Caco-2 (cell line): ENCODE results near the gene PDSS1. TPM values are rescaled to one million over a fixed set of nuclear protein-coding genes. Genes with fewer than 3 reads are reported as not detected.

Source experiments
- BruUV-seq: library from RNA; stranded (reverse); fragments of 400-500 nt; replicated peaks from 2 replicates; lab custom pipeline; 2021; lab: Mats Ljungman, UMichigan
- CTCF ChIA-PET: fragments of 300-600 bp; sonication (Branson Sonifier 250); formaldehyde crosslinking; loops from one replicate; lab custom pipeline; 2022; ENCODE audit warnings: antibody characterized with exemption; lab: Charles Lee
- POLR2A ChIA-PET: fragments of 300-600 bp; sonication (Branson Sonifier 250); formaldehyde crosslinking; loops from one replicate; lab custom pipeline; 2022; ENCODE audit warnings: antibody characterized with exemption; lab: Charles Lee
- DNase-seq, 2 experiments: peaks; one replicate each; pipeline versions ENCODE4 v3.0.0 to v3.0.0-alpha.2; 2020 to 2022
- H3K27me3 ChIP-seq: replicated peaks from 2 replicates; pipeline ENCODE4 v1.6.0; 2011; ENCODE audit warnings: low read length; ENCODE audit not compliant: control insufficient read depth, insufficient read depth
- H3K36me3 ChIP-seq: 2 replicates; pipeline ENCODE4 v1.5.1; 2011; ENCODE audit warnings: low read length; ENCODE audit not compliant: control insufficient read depth, insufficient read depth
- H3K4me1 ChIP-seq: fragments of 250-450 bp; sonication (Bioruptor Pico); 2 replicates; pipeline ENCODE4 v1.5.1; 2020; ENCODE audit warnings: mild to moderate bottlenecking
- H3K4me3 ChIP-seq: 2 replicates; pipeline ENCODE4 v1.5.1; 2011; ENCODE audit warnings: low read depth, mild to moderate bottlenecking, control low read depth, low read length
- H3K9me3 ChIP-seq: fragments of 250-450 bp; sonication (Bioruptor Pico); 2 replicates; pipeline ENCODE4 v1.5.1; 2020; ENCODE audit warnings: mild to moderate bottlenecking, moderate library complexity
- H3K27ac Mint-ChIP-seq: one replicate; pipeline ENCODE4 v1.8.0; 2022; ENCODE audit warnings: mixed read lengths; ENCODE audit not compliant: unreplicated experiment
- H3K27me3 Mint-ChIP-seq: one replicate; pipeline ENCODE4 v1.8.0; 2022; ENCODE audit warnings: mixed read lengths; ENCODE audit not compliant: insufficient read depth, unreplicated experiment
- H3K36me3 Mint-ChIP-seq: one replicate; pipeline ENCODE4 v1.8.0; 2022; ENCODE audit warnings: mild to moderate bottlenecking, mixed read lengths; ENCODE audit not compliant: insufficient read depth, unreplicated experiment
- H3K4me1 Mint-ChIP-seq: one replicate; pipeline ENCODE4 v1.8.0; 2022; ENCODE audit warnings: low read depth, mixed read lengths; ENCODE audit not compliant: unreplicated experiment
- H3K4me3 Mint-ChIP-seq: one replicate; pipeline ENCODE4 v1.8.0; 2022; ENCODE audit warnings: mild to moderate bottlenecking, moderate library complexity, mixed read lengths; ENCODE audit not compliant: unreplicated experiment
- H3K9me3 Mint-ChIP-seq: one replicate; pipeline ENCODE4 v1.8.0; 2022; ENCODE audit warnings: mixed read lengths; ENCODE audit not compliant: unreplicated experiment
- CTCF ChIP-seq, 2 experiments: fragments of 200-600 bp in 1 of 2; IDR thresholded peaks; 1 replicate in 1 of 2; 2 replicates in 1 of 2; pipeline versions ENCODE4 v1.5.1 to v1.8.0; 2011 to 2022; ENCODE audit warnings: antibody characterized with exemption in 1 of 2, control low read depth in 1 of 2, inconsistent platforms in 1 of 2, low read depth in 1 of 2, low read length in 1 of 2, mild to moderate bottlenecking in 1 of 2, moderate library complexity in 1 of 2; ENCODE audit not compliant: insufficient read depth in 1 of 2, severe bottlenecking in 1 of 2, unreplicated experiment in 1 of 2
- intact Hi-C: fragments of 100-400 bp; cut with micrococcal nuclease; formaldehyde crosslinking; loops from one replicate; pipeline ENCODE4 v1.10.0; 2022; ENCODE audit not compliant: unreplicated experiment
- total RNA-seq: library from RNA; stranded (reverse); gene quantifications from 2 replicates; pipeline ENCODE4 v1.2.3, GENCODE V29; 2022

PDSS1 gene
- total RNA-seq, 1 experiment from 2014 or later, result 24.9 TPM

DNA sequence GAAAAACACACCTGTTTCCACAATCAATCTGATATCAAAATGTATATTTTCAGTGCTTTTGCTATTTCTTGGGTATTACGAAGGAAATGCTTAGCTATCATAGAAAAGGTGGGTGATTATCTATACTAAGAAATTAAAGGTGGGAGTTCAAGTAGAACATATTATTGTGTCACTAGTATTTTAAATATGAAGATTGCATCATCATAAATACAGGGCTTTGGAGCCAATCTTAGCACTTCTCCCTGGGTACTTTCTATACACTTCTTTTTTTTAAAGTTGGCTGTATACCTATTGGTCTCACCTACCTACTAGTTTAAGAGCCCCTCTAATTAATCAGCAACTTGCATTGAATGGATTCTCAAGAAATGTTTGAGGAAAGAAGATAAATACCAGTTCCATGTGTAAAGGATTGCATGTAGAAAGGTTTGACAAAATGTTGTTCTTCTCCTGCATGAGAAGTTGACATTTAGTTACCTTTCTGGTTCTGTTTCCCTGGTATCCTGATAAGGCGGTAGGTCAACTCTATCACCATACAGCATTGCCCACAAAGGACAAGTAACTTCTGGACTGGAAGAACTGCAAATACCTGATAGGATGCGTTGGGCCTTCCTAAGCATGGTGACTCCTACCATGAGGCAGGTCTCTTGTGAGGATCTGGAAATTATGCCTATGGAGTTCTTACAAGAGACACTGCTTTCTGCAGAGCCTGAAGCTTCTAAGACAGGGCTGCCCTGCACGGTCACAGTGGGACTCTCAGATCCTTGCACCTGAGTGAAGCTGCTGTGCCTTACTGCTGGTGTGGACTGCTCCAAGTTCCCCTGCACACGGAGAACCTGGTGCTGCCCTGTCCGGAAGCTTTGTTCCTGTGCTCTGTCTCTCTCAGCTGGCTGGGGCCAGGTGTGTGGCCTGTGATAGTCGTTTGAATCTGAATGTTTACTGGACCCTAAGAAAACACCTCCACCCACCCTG is 32.1 kb upstream of the PDSS1 start:
- Histone ChIP-seq H3K4me3 (no peak overlapping the region), H3K27me3 (no peaks in the 10 kb centered on the region; the same call in 1 of the 2 replicates), H3K9me3 (no peaks in the 10 kb centered on the region; the same call in 1 of the 2 replicates), H3K36me3 (no peaks in the 10 kb centered on the region), H3K4me1 (no peaks in the 10 kb centered on the region)
- ChIA-PET CTCF (no interaction called here), POLR2A (no interaction called here)
- Mint-ChIP-seq H3K27me3 (peaks cover 5% of the 10 kb centered on the region), H3K36me3 (no peaks in the 10 kb centered on the region), H3K9me3 (peaks cover 10% of the 10 kb centered on the region), H3K4me1 (peaks cover 7% of the 10 kb centered on the region), H3K4me3 (no peak overlapping the region), H3K27ac (no peak overlapping the region)
- DNase-seq, result no peak
- BruUV-seq, result no TSS peak
- no peak for TF ChIP-seq CTCF (IDR thresholded peaks at IDR 0.05; ENCODE audit: insufficient read depth in 1 of 2, low read depth in 1 of 2, low read length in 1 of 2, severe bottlenecking in 1 of 2, unreplicated experiment in 1 of 2)
- intact Hi-C loops, result no loop called here

DNA sequence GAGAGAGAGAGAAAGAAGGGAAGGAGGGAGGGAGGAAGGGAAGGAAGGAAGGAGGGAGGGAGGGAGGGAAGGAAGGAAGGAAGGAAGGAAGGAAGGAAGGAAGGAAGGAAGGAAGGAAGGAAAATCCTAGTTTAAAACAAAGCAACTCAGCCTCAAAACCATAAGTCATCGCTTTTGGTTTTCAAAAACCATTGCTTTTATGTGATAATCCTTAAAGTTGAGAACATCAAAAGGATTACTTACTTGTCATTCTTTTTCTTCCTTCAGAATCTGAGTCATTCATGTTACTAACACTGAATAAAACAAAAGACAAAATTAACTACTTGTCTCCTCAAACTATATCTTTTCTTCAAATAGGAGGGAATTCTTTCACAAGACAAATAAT is 21.6 kb upstream of the PDSS1 start:
- ChIA-PET CTCF (no interaction called here), POLR2A (no interaction called here)
- intact Hi-C loops, result no loop called here
- Mint-ChIP-seq H3K9me3 (no peaks in the 10 kb centered on the region), H3K27ac (no peak overlapping the region), H3K4me1 (no peaks in the 10 kb centered on the region), H3K4me3 (no peak overlapping the region), H3K27me3 (peaks cover 17% of the 10 kb centered on the region), H3K36me3 (no peaks in the 10 kb centered on the region)
- no TSS peak for BruUV-seq
- no peaks in the 10 kb centered on the region for H3K9me3 ChIP-seq
- DNase-seq, result no peak
- H3K27me3 ChIP-seq, result no peaks in the 10 kb centered on the region
- no peak for TF ChIP-seq CTCF (IDR thresholded peaks at IDR 0.05; ENCODE audit: insufficient read depth in 1 of 2, low read depth in 1 of 2, low read length in 1 of 2, severe bottlenecking in 1 of 2, unreplicated experiment in 1 of 2)
- no peak overlapping the region for H3K4me3 ChIP-seq
- H3K4me1 ChIP-seq, result no peaks in the 10 kb centered on the region
- no peaks in the 10 kb centered on the region for H3K36me3 ChIP-seq

GRCh38 chr10:26679588-26679987 is 17.9 kb upstream of the PDSS1 start:
- Mint-ChIP-seq H3K36me3 (no peaks in the 10 kb centered on the region), H3K9me3 (no peaks in the 10 kb centered on the region), H3K27ac (no peak overlapping the region), H3K4me3 (no peak overlapping the region), H3K4me1 (peaks cover 2% of the 10 kb centered on the region), H3K27me3 (peaks cover 15% of the 10 kb centered on the region)
- Histone ChIP-seq H3K4me1 (no peaks in the 10 kb centered on the region), H3K9me3 (no peaks in the 10 kb centered on the region), H3K36me3 (no peaks in the 10 kb centered on the region), H3K4me3 (no peak overlapping the region), H3K27me3 (no peaks in the 10 kb centered on the region)
- BruUV-seq, result no TSS peak
- POLR2A ChIA-PET, result no interaction called here
- no peak for DNase-seq
- TF ChIP-seq CTCF (IDR thresholded peaks at IDR 0.05; ENCODE audit: insufficient read depth in 1 of 2, low read depth in 1 of 2, low read length in 1 of 2, severe bottlenecking in 1 of 2, unreplicated experiment in 1 of 2), result no peak
- intact Hi-C loops, result no loop called here
- CTCF ChIA-PET, result no interaction called here
